ENCODE measurements around the gene AANAT. TPM values are rescaled to one million over a fixed set of nuclear protein-coding genes. Genes with fewer than 3 reads are reported as not detected.

The AANAT gene
- polyA plus RNA-seq, 4 donors = 0.30 to 0.47 (median 0.38) TPM

- no peak for DNase-seq (ENCODE audit: low read depth in 4 of 4, low spot score in 2 of 4)
Observed at GRCh38 chr17:76441686-76442340, 25.6 kb upstream of the AANAT start.

- no peak for DNase-seq (ENCODE audit: low read depth in 4 of 4, low spot score in 2 of 4)
Observed at GRCh38 chr17:76442341-76443338, 24.8 kb upstream of the AANAT start.

GRCh38 chr17:76444518-76445311, 22.7 kb upstream of the AANAT start:
- no peak for DNase-seq (ENCODE audit: low read depth in 4 of 4, low spot score in 2 of 4)

GRCh38 chr17:76445697-76446448, 21.5 kb upstream of the AANAT start:
- no peak for DNase-seq (ENCODE audit: low read depth in 4 of 4, low spot score in 2 of 4)

GRCh38 chr17:76446449-76447231, 20.8 kb upstream of the AANAT start:
- no peak for DNase-seq (ENCODE audit: low read depth in 4 of 4, low spot score in 2 of 4)

- no peak for DNase-seq (ENCODE audit: low read depth in 4 of 4, low spot score in 2 of 4)
Observed at GRCh38 chr17:76447931-76448652, 19.3 kb upstream of the AANAT start.

- no peak for DNase-seq (ENCODE audit: low read depth in 4 of 4, low spot score in 2 of 4)
Observed at GRCh38 chr17:76449126-76449525, 18.3 kb upstream of the AANAT start.

- DNase-seq (ENCODE audit: low read depth in 4 of 4, low spot score in 2 of 4) = no peak
Observed at GRCh38 chr17:76451506-76451905, 15.9 kb upstream of the AANAT start.

GRCh38 chr17:76452127-76452659, 15.2 kb upstream of the AANAT start:
- DNase-seq (ENCODE audit: low read depth in 4 of 4, low spot score in 2 of 4) = no peak

GRCh38 chr17:76452660-76453430, 14.6 kb upstream of the AANAT start, which contains the start of gene UBE2O:
Gene UBE2O (minus strand): TSS chr17:76453152. CDS start chr17:76453141, 11 bp downstream.
- DNase-seq (ENCODE audit: low read depth in 4 of 4, low spot score in 2 of 4) = peak in 3 of 4 donors; percentile 50 to 63 (median 53)

- DNase-seq (ENCODE audit: low read depth in 4 of 4, low spot score in 2 of 4) = no peak
Observed at GRCh38 chr17:76453431-76453743, 14.0 kb upstream of the AANAT start.

GRCh38 chr17:76458580-76459490, 8.6 kb upstream of the AANAT start:
- DNase-seq (ENCODE audit: low read depth in 4 of 4, low spot score in 2 of 4) = no peak

GRCh38 chr17:76459674-76460073, 7.7 kb upstream of the AANAT start:
- DNase-seq (ENCODE audit: low read depth in 4 of 4, low spot score in 2 of 4) = no peak

- no peak for DNase-seq (ENCODE audit: low read depth in 4 of 4, low spot score in 2 of 4)
Observed at GRCh38 chr17:76461765-76462555, 5.4 kb upstream of the AANAT start.

- no peak for DNase-seq (ENCODE audit: low read depth in 4 of 4, low spot score in 2 of 4)
Observed at GRCh38 chr17:76462556-76463290, 4.7 kb upstream of the AANAT start.
